GM21528 (cell line): ENCODE measurements around the gene ICE1.

Source experiments
- ATAC-seq: cut with Tn5 transposase; IDR thresholded peaks from one replicate; pipeline ENCODE4 v1.9.1; 2021; ENCODE audit warnings: mild to moderate bottlenecking, moderate library complexity; ENCODE audit not compliant: unreplicated experiment, low FRiP score

Gene ICE1

DNA sequence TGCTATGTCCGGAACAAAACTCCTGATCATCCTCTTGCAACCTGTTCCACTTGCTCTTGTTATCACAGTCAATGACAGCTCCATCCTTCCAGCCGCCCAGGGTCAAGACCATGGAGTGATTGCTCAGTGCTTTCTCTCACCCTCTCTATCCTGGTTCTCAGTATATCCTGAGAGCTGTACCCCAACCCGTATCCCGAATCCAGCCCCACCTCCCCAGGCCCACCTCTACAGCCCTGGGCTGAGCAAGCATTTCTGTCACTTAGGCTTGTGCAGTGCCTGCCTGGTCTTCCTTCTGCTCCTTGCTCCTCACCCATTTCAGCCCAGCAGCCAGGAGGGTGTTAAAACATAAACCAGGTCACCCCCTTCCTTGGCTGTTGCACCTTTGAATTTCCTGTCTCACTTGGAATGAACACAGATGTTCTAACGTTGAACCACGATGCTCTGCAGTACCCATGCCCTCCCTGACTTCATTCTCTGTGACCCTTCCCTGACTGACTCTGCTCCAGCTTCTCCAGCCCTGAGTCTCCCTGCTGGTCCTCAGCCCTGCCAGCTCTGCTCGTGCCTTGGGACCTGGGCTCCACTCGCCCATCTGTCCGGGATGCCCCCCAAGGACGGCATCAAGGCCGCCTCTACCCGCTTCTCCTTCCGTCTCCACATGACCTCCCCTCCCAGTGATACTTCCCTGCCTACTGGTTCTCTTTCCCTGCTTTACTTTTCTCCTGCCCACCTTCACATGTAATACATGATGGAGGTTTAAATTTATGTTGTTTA lies 110.0 kb downstream of the ICE1 start:
- no peak for ATAC-seq

DNA sequence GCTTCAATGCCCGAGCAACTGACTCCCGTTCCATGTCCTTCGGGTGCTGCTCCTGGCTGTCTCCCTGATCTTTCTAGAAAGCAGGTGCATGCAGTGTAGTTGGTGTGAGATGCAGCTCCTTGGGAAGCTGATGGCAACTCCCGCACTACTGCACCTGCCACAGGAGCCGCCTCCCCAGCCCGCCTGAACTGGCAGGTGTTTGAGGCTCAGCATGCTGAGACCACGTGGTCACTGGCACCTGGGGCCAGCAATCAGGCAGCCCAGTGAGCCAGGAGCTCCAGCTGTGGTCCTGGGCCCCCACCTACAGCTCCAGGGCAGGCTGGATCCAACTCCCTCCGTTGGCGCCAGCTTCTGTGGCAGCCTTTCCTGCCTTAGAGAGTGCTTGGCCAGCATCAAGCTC lies 111.5 kb downstream of the ICE1 start:
- ATAC-seq, result no peak

DNA sequence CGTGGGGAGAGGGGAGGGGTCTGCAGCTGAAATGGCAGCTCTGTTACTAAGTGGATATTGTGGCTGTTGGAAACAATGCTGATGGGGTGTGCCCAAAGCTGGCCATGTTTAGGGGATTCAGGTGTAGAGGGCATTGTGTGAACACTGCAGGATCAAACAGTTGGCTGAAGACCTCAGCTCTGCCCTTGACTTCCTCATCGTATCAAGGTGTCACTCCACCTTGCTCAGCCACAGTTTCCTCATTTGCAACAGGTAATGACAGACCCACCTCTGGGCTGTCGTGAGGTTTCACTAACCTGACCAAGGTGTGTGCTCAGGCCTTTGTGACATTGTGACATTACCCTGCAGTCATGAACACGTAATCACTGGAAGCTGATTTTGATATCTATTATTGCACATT lies 111.9 kb downstream of the ICE1 start:
- ATAC-seq, result no peak

DNA sequence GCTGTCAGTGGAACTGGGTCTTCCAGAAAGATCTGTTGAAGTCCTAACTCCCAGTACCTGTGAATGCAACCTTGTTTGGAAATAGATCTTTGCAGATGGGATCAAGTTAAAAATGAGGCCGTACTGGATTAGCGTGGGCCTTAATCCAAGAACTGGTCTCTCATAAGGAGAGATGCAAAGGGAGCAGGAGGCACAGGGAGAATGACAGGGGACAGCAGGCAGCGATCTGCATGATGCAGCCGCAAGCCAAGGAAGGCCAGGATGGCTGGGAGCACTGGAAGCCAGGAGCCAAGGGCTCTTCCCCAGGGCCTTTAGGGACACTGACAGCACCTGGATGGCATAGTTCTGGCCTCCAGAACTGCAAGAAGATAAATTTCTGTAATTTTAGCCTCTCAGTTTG lies 114.4 kb downstream of the ICE1 start:
- no peak for ATAC-seq

DNA sequence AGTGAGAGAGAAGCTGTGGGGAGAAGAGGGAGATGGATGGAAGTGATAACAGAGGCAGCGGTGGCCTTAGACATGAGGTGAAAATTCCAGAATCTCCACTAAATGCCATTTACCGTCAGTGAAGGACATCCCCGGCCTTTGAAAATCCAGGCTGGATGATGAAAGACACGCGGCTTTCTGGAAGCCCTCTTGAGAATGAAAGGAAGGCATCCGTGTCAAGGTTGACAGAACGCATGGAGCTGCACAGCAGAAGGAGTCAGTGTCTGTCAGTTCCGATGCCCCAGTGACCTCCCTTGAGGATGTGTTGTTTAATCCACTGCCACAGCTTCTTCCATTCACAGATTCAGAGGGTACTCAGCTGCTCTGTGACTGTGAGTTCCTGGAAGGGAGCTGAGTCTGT lies 114.9 kb downstream of the ICE1 start:
- ATAC-seq, result no peak

DNA sequence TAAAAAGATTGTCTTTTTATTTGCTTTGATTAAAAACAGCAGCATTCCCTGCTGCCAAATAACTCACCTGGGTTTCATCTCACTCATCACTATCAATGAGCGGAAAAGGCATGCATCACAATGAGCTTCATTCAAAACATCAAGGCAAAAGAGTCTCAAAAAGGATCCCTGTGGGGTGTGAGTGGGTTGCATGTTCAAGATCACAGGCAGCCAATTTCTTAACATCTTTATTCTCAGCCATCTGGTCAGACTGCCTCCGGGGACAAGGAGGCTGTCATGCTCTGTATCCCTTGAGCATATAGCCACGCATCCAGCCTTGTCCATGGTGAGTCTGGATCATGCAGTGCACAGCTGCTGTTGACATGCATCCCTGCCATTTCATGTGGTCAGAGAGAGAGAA lies 117.1 kb downstream of the ICE1 start:
- ATAC-seq, result no peak
